ENCODE data around the gene CTSE. TPM values are rescaled to one million over a fixed set of nuclear protein-coding genes. Genes with fewer than 3 reads are reported as not detected.
"Not testable (repeated sequence)": the region's sequence is repeated elsewhere in the genome, so short reads cannot be mapped to it uniquely, and the experiment has no call there.

Gene CTSE
- total RNA-seq, 1 donor from 2014 or later = not detected

DNA sequence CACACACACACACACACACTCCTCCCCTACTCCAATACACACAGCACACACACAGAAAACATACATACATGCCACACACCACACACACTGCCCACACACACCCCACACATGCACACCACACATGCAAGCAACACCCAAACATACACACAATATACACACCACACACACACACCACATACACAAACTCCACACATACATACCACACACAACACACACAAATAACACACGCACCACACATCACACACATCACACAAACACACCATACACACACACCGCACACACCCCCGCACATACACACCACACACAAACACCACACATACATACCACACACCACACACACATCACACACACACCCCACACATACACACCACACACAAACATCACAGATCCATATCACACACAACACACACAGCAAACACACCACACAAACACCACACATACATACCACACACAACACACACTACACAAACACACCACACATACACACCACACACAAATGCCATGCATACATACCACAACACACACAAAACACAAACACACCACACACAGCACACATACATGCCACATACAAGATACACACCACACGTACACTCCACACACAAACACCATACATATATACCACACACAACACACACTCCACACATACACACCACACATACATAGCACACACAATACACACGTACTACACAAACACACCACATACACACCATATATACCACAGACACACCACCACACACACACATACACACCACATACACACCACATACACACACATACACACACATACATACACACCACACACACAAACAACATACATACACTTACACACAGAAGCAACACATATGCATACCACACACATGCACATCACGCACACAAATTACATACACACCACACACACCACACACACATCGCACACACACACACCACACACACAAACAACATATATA, 19.6 kb downstream of the CTSE start:
- H3K27ac Mint-ChIP-seq = no peak overlapping the region
- H3K36me3 Mint-ChIP-seq (ENCODE audit: low read depth) = no peaks in the 10 kb centered on the region
- intact Hi-C loops (cut with micrococcal nuclease) = no loop called here
- peaks cover 10% of the 10 kb centered on the region for H3K27me3 Mint-ChIP-seq (ENCODE audit: low read depth)
- DNase-seq (ENCODE audit: low spot score) = no peak
- no peak overlapping the region for H3K4me3 Mint-ChIP-seq (ENCODE audit: low read depth)
- no peaks in the 10 kb centered on the region for H3K9me3 Mint-ChIP-seq
- peaks cover 23% of the 10 kb centered on the region for H3K4me1 Mint-ChIP-seq (ENCODE audit: low read depth)

DNA sequence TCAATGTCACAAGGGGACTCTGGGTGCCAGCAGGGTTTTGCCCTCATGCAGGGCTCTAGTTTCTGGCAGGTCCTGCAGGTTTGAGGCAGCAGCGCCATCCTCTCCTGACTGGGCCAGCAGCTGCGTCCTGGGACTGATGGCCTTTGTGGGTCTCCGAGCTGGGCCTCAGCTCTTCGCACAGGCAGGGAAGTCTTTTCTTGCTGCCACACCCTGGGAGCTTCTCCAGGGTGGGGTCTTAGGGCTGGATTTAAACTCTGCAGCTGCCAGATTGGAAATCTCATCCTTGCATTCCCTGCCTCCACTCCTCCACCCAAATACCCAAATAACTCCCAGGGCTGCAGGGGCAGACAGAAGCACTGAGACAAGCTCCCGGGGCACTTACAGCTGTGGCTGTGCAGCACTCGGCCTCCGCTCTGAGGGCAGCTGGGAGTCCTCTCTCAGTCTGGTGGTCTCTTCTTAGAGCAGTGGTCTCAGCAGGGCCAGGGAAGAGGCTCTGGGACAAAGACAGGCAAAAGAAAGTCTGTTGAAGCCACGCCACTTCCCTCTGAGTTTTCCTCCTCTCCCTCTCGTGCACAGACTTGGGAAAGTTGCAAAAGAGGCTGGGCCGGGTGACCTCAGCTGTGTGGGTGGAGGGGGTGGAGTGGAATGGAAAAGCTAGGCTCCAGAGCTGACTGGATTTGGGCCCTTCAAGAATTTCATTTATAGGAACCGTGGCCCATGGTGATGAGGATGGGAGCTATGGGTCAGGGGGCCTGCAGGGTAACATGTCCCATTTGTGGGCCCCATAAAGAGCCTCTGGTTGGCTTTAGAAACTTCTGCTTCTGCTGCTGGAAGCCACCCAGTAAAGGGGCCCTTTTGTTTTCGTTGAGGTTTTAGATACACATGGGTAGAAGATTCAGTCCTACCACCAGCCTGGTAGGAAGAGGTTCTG, 20.6 kb downstream of the CTSE start, which contains the start of gene RAB7B:
TSS of gene RAB7B (minus strand) at position 525 of the 931 bp plus-strand sequence. CDS start 9,260 bp downstream, outside the sequence.
- Mint-ChIP-seq H3K27me3 (ENCODE audit: low read depth) (peaks cover 10% of the 10 kb centered on the region), H3K36me3 (ENCODE audit: low read depth) (no peaks in the 10 kb centered on the region), H3K9me3 (no peaks in the 10 kb centered on the region), H3K4me3 (ENCODE audit: low read depth) (no peak within 1 kb of the TSS), H3K27ac (no peak within 1 kb of the TSS), H3K4me1 (ENCODE audit: low read depth) (peaks cover 23% of the 10 kb centered on the region)
- intact Hi-C loops (cut with micrococcal nuclease) = no loop called here
- no peak for DNase-seq (ENCODE audit: low spot score)

DNA sequence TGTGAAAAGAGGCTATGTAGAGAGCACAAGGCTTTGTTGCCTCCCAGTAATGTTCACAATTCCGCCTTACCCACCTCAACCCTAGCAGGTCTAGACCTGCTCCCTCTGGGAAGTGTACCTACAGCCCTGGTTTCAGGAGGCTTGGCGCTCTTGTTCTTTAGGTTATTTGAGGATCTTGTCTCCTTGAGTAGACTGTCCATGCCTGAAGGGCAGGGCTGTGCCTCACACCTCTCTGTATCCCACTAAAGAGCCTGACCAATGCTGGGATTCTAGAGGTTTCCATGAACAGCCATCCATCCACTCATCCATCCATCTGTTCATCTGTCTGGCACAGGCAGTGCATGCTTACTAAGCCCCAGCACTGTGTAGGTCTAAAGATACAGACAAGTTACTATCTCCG, 21.5 kb downstream of the CTSE start:
- H3K9me3 Mint-ChIP-seq = no peaks in the 10 kb centered on the region
- no peak for DNase-seq (ENCODE audit: low spot score)
- peaks cover 23% of the 10 kb centered on the region for H3K4me1 Mint-ChIP-seq (ENCODE audit: low read depth)
- H3K27ac Mint-ChIP-seq = no peak overlapping the region
- intact Hi-C loops (cut with micrococcal nuclease) = no loop called here
- no peak overlapping the region for H3K4me3 Mint-ChIP-seq (ENCODE audit: low read depth)
- peaks cover 15% of the 10 kb centered on the region for H3K27me3 Mint-ChIP-seq (ENCODE audit: low read depth)
- H3K36me3 Mint-ChIP-seq (ENCODE audit: low read depth) = no peaks in the 10 kb centered on the region

DNA sequence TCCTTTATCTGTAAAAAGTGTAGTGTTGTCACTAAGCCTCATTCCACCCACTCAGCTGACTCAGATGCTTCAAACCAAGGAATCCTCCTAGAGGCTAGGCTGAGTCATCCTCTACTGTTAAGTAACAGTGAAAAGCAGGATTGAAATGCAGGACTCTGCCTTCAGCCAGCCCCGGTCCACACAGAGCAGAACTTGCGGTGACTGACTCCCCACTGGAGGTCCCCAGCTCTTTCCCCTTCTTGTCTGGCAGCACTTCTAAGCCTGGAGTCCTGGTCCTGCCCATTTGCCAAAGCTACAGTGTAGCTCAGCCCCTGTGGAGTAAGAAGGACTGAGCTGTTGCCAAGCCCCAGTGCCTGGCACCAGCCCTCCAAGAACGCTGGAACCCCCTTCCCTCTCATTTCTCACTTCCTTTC, 22.2 kb downstream of the CTSE start:
- Mint-ChIP-seq H3K4me3 (ENCODE audit: low read depth) (no peak overlapping the region), H3K27ac (no peak overlapping the region), H3K4me1 (ENCODE audit: low read depth) (peaks cover 23% of the 10 kb centered on the region), H3K27me3 (ENCODE audit: low read depth) (peaks cover 20% of the 10 kb centered on the region), H3K36me3 (ENCODE audit: low read depth) (no peaks in the 10 kb centered on the region), H3K9me3 (no peaks in the 10 kb centered on the region)
- no peak for DNase-seq (ENCODE audit: low spot score)
- intact Hi-C loops (cut with micrococcal nuclease) = no loop called here

DNA sequence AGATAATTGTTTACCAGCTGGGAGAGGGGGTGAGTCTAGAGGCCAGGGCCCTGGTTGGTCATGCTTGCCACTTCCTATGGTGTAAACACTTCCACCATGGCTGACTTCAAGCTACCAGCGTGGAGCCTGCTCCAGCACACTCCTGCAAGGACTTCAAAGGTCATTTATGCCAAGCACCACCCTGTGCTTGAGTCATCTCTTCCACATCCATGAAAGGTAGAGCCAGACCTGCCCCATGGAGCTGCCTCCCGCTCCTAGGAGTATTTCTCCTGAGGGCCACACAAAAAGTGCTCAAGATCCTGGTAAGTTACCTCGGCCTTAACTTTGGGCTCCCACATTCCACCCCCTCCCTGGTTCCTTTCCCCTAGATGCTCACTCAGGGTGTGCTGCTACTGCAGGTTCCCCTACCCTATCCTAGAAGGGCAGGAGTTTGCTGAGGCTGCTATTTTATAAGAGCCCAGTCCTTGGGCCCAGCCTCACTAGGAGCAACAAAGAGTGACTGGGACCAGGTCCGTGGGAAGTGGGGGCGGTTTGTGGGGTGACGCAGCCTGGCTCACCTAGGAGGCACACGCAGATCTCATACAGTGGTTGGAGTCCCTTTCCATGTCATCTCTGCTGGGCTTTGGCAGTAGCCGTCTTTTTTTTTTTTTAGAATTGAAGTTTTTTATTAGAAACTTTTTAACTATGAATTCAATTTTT, 22.9 kb downstream of the CTSE start:
- DNase-seq (ENCODE audit: low spot score) = no peak
- H3K36me3 Mint-ChIP-seq (ENCODE audit: low read depth) = no peaks in the 10 kb centered on the region
- peak overlapping the region; percentile 22 for H3K27ac Mint-ChIP-seq
- H3K27me3 Mint-ChIP-seq (ENCODE audit: low read depth) = peaks cover 17% of the 10 kb centered on the region
- no peak overlapping the region for H3K4me3 Mint-ChIP-seq (ENCODE audit: low read depth)
- H3K4me1 Mint-ChIP-seq (ENCODE audit: low read depth) = peaks cover 17% of the 10 kb centered on the region
- H3K9me3 Mint-ChIP-seq = no peaks in the 10 kb centered on the region
- intact Hi-C loops (cut with micrococcal nuclease) = no loop called here

DNA sequence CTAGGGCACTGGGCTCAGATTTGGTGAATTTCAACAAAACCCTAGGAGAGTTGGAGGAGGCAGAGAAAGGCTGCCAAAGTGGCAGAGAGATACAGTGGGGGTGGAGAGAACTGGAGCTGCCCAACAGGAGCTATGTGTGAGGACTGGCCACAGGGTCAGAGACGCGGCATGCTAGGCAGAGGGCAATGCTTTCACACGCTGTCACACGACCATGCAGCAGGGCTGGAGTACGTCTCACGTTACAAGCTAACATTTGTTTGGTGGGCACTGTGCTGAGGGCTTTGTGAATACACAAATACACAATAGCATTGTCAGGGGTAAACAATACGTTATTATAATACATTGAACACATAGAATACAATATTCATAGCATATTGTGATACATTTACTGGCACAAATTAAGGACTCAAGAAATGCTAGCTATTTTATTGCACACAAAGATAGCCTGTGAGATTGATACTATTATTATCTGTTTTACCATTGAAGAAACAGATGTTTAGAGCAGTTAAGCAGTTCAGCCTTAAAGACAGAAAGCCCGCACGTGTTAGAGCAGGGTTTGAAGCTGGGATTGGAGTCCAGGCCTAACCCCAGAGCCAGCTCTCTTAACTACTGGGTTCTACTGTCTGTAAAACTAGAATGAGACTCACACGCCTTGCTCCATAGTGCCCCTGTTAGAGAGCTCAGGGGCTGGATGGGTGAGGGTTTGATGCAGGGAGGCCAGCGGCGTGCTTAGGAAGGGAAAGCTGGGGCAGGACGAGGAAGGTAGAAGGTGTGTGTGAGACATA, 25.0 kb downstream of the CTSE start:
- DNase-seq (ENCODE audit: low spot score) = no peak
- intact Hi-C loops (cut with micrococcal nuclease) = no loop called here
- Mint-ChIP-seq H3K9me3 (no peaks in the 10 kb centered on the region), H3K27ac (no peak overlapping the region), H3K27me3 (ENCODE audit: low read depth) (peaks cover 17% of the 10 kb centered on the region), H3K4me1 (ENCODE audit: low read depth) (peaks cover 8% of the 10 kb centered on the region), H3K36me3 (ENCODE audit: low read depth) (no peaks in the 10 kb centered on the region), H3K4me3 (ENCODE audit: low read depth) (no peak overlapping the region)

DNA sequence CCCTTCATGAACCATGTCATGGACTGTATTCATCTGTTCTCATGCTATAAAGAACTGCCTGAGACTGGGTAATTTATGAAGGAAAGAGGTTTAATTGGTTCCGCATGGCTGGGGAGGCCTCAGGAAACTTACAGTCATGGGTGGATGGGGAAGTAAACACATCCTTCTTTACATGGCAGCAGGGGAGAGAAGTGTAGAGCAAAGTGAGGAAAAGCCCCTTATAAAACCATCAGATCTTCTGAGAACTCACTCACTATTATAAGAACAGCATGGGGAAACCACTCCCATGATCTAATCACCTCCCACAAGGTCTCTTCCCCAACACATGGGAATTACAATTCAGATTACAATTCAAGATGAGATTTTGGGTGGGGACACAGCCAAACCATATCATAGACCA, 27.1 kb downstream of the CTSE start:
- H3K4me1 Mint-ChIP-seq (ENCODE audit: low read depth); H3K4me3 Mint-ChIP-seq (ENCODE audit: low read depth); H3K27ac Mint-ChIP-seq; H3K36me3 Mint-ChIP-seq (ENCODE audit: low read depth); DNase-seq (ENCODE audit: low spot score); intact Hi-C loops (cut with micrococcal nuclease); H3K9me3 Mint-ChIP-seq: not testable (repeated sequence)
- peaks cover 21% of the 10 kb centered on the region for H3K27me3 Mint-ChIP-seq (ENCODE audit: low read depth)

DNA sequence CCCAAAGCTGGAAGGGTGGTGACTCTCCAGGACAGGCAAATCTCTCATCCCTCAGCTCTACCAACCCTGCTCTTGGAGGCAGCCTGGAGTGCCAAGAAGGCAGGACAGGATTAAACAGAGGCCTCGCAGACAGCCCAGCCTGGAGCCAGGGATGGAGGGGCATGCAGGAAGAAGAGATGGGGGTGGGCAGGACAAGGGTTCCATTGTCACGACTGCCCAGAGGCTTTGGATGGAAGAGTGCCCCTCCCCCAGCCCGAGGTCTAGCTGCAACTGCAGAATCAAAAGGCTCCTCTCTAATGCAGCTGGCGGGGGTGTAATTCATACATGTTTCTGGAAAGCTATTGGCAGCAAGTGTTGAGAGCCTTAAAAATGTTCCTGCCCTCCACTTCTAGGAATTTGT, 29.3 kb downstream of the CTSE start:
- peaks cover 34% of the 10 kb centered on the region for H3K27me3 Mint-ChIP-seq (ENCODE audit: low read depth)
- no peaks in the 10 kb centered on the region for H3K36me3 Mint-ChIP-seq (ENCODE audit: low read depth)
- DNase-seq (ENCODE audit: low spot score) = no peak
- no peaks in the 10 kb centered on the region for H3K4me1 Mint-ChIP-seq (ENCODE audit: low read depth)
- H3K9me3 Mint-ChIP-seq = no peaks in the 10 kb centered on the region
- H3K4me3 Mint-ChIP-seq (ENCODE audit: low read depth) = no peak overlapping the region
- H3K27ac Mint-ChIP-seq = no peak overlapping the region
- intact Hi-C loops (cut with micrococcal nuclease) = no loop called here

DNA sequence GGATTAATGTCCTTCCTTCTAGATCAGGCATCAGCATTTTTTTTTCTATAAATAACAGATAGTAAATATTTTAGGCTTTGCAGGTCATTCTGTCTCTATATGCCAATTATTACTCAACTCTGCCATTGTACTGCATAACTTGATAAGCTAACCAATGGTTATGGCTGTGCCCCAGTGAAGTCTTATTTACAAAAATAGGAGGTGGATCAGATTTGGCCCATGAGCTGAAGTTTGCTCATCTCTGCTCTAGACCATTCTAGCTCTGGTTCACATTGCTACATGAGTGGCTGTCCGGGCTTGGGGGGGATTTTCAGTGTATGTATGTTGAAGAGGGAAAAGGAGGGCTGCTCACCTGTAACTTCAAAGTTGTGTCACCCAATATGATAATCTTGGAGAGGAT, 30.6 kb downstream of the CTSE start:
- Mint-ChIP-seq H3K9me3 (no peaks in the 10 kb centered on the region), H3K27ac (no peak overlapping the region), H3K4me1 (ENCODE audit: low read depth) (no peaks in the 10 kb centered on the region), H3K36me3 (ENCODE audit: low read depth) (no peaks in the 10 kb centered on the region), H3K4me3 (ENCODE audit: low read depth) (no peak overlapping the region), H3K27me3 (ENCODE audit: low read depth) (peaks cover 34% of the 10 kb centered on the region)
- no peak for DNase-seq (ENCODE audit: low spot score)
- intact Hi-C loops (cut with micrococcal nuclease) = no loop called here

DNA sequence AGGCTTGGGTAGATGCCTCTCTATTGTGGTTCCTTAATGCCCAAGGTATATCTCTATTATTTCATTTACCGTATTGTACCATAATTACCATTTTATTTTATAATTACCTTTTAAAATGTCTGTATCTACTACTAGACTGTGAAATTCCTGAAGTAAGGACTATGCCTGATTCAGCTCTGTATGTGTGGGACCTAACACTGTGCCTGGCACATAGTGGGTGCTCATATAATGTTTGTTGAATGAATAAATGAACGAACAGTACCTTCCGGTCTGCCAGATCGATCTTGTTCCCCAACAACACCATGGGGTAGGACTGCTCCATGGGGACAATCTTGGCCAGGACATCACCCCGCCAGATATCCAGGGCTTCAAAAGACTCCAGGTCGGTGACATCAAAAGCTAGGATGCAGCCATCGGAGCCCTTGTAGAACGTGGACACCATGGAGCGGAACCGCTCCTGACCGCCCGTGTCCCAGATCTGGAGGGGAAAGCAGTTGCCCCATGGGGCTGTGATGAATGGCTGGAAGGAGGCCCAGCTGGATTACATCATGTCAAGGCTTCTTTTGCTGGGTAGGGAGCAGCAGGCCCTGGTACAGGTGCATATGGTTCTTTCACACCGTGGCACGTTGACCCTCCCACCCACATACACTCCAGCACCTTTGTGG, 31.3 kb downstream of the CTSE start:
- no peak for DNase-seq (ENCODE audit: low spot score)
- intact Hi-C loops (cut with micrococcal nuclease) = no loop called here
- no peaks in the 10 kb centered on the region for H3K36me3 Mint-ChIP-seq (ENCODE audit: low read depth)
- no peaks in the 10 kb centered on the region for H3K4me1 Mint-ChIP-seq (ENCODE audit: low read depth)
- H3K9me3 Mint-ChIP-seq = no peaks in the 10 kb centered on the region
- H3K27me3 Mint-ChIP-seq (ENCODE audit: low read depth) = peaks cover 29% of the 10 kb centered on the region
- H3K27ac Mint-ChIP-seq = no peak overlapping the region
- no peak overlapping the region for H3K4me3 Mint-ChIP-seq (ENCODE audit: low read depth)

DNA sequence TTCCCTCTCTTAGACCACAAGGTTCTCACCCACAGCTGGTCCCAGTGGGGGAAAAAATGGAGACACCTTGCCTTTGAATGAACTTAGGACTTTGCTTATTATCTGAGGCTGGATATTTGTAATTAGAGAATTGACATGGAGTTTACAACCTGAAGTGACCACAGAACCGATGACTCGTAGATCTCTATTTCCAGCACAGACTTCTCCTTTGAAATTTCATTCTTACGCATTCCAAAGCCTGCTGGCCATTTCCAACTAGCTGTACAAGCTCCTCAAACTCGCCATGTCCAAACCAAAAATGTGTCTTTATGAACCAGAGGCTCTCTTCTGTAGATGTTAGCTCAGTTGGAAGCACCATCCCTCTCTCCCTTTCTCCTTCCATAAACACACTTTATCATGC, 32.5 kb downstream of the CTSE start:
- intact Hi-C loops (cut with micrococcal nuclease) = no loop called here
- Mint-ChIP-seq H3K9me3 (no peaks in the 10 kb centered on the region), H3K27me3 (ENCODE audit: low read depth) (peaks cover 21% of the 10 kb centered on the region), H3K27ac (no peak overlapping the region), H3K36me3 (ENCODE audit: low read depth) (no peaks in the 10 kb centered on the region), H3K4me1 (ENCODE audit: low read depth) (no peaks in the 10 kb centered on the region), H3K4me3 (ENCODE audit: low read depth) (no peak overlapping the region)
- no peak for DNase-seq (ENCODE audit: low spot score)

Measured in activated T-helper 2 cell treated with anti-CD3 and anti-CD28 coated beads, Interferon-gamma antibody, Interleukin-2, Interleukin-4, amounts not matched to agents 10 μg/mL and 5 μg/mL and 100 μg/mL, durations not matched to agents 14 hours and 24 hours and 36 hours (primary cell).